NOMO-1 (cell line): ENCODE data around the gene TAS2R19.
"Not testable (repeated sequence)": the region's sequence is repeated elsewhere in the genome, so short reads cannot be mapped to it uniquely, and the experiment has no call there.

ENCODE experiments used
- DNase-seq, 2 experiments: peaks; one replicate each; lab custom pipeline; 2025; ENCODE audit not compliant: unreplicated experiment in 2 of 2; lab: John Stamatoyannopoulos, UW

The TAS2R19 gene, protein sequence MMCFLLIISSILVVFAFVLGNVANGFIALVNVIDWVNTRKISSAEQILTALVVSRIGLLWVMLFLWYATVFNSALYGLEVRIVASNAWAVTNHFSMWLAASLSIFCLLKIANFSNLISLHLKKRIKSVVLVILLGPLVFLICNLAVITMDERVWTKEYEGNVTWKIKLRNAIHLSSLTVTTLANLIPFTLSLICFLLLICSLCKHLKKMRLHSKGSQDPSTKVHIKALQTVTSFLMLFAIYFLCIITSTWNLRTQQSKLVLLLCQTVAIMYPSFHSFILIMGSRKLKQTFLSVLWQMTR

DNA sequence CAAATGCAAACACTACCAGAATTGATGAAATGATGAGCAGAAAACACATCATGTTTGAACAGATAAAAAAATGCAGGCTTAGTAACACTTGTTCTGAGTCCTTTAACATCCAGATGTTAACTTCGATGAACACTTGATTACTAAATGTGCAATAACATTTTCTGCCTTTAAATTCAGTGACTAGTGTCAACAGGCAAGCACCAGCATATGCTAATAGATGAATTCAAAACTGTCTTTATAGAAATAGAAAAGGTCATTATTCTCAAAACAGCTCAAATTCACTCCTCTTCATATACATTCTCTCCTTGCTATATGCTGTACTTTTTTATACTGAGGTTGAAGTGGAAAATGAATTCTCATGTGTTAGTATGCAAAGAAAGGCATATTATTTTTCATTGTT lies at the start of gene TAS2R19:
TAS2R19 (minus strand) TSS at position 101 of the 400 bp plus-strand sequence; CDS start at position 52, 49 bp downstream.
- no peak for DNase-seq

DNA sequence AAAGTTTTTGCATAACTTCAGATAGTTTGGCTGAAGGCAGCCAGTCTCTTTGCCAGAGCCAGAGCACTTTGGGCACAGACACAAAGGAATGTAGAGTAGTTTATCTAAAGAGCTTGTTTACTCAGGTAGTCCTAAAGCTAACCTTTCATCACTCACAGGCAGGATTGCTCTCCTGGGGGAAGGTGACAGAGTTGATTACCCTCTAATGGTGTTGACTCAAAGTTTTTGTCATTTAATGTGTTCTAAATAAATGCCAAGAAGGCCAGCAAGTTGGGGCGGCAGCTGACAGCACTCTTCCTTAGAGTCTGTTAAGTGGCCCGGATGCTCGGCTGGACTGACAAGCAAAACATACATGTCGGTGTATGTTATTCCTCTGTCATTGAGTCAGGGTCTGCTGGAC lies 49.0 kb upstream of the TAS2R19 start:
- no peak for DNase-seq

GRCh38 chr12:11070999-11071398 lies 48.6 kb upstream of the TAS2R19 start:
- DNase-seq: no peak

- DNase-seq: no peak
Measured at GRCh38 chr12:11069854-11070365, 47.5 kb upstream of the TAS2R19 start.

DNA sequence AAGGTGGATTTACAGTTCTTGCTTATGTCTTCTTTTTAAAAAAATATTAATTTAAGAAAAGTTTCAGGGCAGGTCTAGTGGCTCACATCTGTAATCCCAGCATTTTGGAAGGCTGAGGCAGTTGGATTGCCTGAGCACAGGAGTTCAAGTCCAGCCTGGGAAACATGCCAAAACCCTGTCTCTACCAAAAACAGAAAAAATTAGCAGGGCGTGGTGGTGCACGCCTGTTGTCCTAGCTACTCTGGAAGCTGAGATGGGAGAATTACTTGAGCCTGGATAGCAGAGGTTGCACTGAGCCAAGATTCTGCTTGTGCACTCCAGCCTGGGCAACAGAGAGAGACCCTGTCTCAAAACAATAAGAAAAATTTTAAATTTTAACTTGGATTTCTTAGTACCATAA lies 45.1 kb upstream of the TAS2R19 start:
- DNase-seq: no peak

GRCh38 chr12:11062194-11062593 lies 39.8 kb upstream of the TAS2R19 start, which contains the start of gene TAS2R46:
Gene TAS2R46, minus strand, starts transcription at chr12:11062294. Its CDS starts 0 bp downstream, at chr12:11062294.
- not testable (repeated sequence) for DNase-seq

GRCh38 chr12:11059784-11060183 lies 37.4 kb upstream of the TAS2R19 start:
- DNase-seq: no peak

GRCh38 chr12:11059041-11059440 lies 36.6 kb upstream of the TAS2R19 start:
- no peak for DNase-seq

DNA sequence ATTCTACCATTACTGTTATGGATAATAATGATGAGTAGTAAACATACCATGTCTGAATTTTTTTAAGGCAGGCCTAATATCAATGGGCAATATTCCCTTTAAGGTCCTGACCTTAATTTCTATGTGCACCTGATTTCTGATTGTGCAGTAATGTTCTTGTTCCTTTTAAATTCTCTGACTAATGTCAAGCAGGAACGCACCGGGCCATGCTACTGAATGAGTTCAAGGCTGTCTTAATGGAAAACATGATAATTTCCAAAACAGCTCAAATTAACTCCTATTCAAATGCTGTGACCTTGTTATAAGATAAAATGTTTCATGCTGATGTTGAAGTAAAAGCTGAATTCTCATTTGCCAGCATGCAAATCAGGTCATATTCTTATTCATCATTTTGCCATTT lies 32.9 kb upstream of the TAS2R19 start:
- DNase-seq: no peak

GRCh38 chr12:11049806-11050531 lies 27.5 kb upstream of the TAS2R19 start:
- not testable (repeated sequence) for DNase-seq

GRCh38 chr12:11041366-11041765 lies 18.9 kb upstream of the TAS2R19 start:
- not testable (repeated sequence) for DNase-seq

- no peak for DNase-seq
Measured at GRCh38 chr12:11040162-11040561, 17.7 kb upstream of the TAS2R19 start.

- DNase-seq: no peak
Measured at GRCh38 chr12:11039171-11039570, 16.8 kb upstream of the TAS2R19 start.

DNA sequence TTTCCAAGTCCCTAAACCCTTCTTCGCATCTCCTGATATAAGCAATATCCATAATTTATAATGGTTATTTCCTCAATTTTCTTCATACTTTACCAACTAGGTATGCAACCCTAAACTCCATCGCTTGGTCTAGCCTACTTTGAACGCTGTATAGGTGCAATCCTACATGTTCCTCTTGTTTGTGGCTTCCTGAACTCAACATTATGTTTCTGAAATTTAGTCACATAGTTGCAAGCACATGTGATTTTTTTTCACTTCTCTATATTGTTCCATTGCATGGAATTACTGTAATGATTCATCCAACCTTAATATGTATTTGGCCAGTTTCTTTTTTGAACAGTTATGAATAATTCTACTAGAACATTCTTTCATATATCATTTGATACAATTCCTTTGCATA lies 11.5 kb upstream of the TAS2R19 start:
- DNase-seq: not testable (repeated sequence)

- no peak for DNase-seq
Measured at GRCh38 chr12:11031307-11031706, 8.9 kb upstream of the TAS2R19 start, which contains the start of gene TAS2R31. Gene TAS2R31, minus strand, starts transcription at chr12:11031407. Its CDS starts 72 bp downstream, at chr12:11031335.

- DNase-seq: no peak
Measured at GRCh38 chr12:11026118-11026517, 3.7 kb upstream of the TAS2R19 start.

GRCh38 chr12:11023387-11023786 lies 967 bp upstream of the TAS2R19 start:
- DNase-seq: no peak

DNA sequence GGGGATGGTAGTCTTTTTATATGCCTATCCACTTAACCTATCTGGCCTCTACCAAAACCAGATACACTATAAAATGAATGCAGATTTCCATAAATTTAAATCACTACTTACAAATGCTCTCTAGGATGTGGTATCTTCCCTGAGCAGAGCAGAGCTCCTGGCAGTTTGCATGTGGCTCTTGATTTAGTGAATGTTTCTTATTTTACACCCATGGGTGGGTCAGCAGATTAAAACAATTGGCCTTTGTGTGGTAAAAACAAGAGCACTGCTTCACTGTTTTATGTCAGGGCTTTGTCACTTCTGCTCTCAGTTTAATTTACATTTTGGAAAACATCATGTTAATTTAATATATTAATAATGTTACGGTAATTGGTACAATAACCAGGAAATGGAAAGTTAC lies 5.5 kb downstream of the TAS2R19 start:
- no peak for DNase-seq

DNA sequence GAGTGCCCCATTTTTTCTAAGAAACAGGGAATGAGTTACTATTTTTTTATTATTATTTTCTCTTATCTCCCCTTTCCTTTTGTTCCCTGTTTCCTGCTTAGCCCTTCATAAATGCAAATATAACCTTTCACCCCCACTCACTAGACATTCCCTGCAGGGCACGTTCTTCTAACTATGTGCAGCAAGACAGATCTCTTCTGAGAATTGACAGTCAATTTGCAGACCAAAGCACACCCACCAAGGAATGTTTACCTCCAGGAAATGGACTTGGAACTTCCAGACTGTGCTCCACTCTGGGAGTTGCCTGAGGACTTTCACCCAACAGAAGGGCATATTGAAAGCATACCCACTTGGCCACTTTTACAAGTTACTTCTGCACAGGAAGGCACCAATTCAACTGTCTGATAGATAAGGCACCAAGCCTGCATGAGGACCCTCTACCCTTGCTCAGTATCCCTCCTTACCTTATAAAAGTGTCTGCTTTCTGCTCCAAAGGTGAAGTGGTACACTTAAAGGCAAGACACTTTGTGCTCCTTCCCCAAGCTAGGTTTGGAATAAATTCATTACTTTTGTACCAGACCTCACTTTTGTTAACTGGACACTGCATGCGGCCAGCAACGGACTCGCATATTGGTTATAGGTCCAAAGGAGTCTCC lies 6.5 kb downstream of the TAS2R19 start:
- DNase-seq: no peak

GRCh38 chr12:11014234-11014633 lies 8.2 kb downstream of the TAS2R19 start:
- DNase-seq: no peak

DNA sequence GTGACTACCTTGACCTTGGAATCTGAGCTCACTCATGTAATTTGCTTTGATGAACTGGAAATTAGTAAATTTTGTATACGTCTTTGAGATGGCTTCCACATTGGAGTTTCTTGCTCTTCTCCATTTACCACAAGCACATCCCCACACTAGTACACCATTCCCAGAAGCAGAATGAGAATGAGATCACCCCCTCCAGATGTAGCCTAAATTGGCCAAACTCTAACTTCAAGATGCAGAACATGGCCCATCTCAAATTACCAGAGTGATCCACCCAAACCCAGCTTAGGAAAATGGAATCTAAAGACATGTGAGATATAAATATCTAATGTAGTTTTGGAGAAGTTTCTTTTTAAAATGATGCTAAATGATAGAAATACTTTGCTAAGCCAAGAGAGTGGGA lies 14.8 kb downstream of the TAS2R19 start:
- DNase-seq: no peak
